IMR-90 (cell line): Measurements from ENCODE around the gene PKD2L1. TPM values are rescaled to one million over a fixed set of nuclear protein-coding genes. Genes with fewer than 3 reads are reported as not detected.
A peak's percentile ranks its signal among the peaks of the same experiment; 100 is the strongest.

Experiments used
- ATAC-seq: fragments of 200-7000 bp; cut with Tn5 transposase; 2 replicates; pipeline ENCODE4 v1.9.1; 2020; ENCODE audit warnings: low read depth, mild to moderate bottlenecking, moderate library complexity
- BruUV-seq: library from RNA; stranded (reverse); fragments of 400-500 nt; replicated peaks from 2 replicates; lab custom pipeline; 2021; lab: Mats Ljungman, UMichigan
- CTCF ChIA-PET: fragments of 300-600 bp; formaldehyde crosslinking; extraction: SDS; loops from one replicate; lab custom pipeline; 2021; ENCODE audit warnings: antibody characterized with exemption; lab: Yijun Ruan, JAX
- POLR2A ChIA-PET: fragments of 300-600 bp; sonication (Branson Sonifier 250); formaldehyde crosslinking; loops from one replicate; lab custom pipeline; 2022; ENCODE audit warnings: antibody characterized with exemption; ENCODE audit not compliant: unreplicated experiment; lab: Charles Lee
- DNase-seq: peaks from one replicate; pipeline ENCODE4 v3.0.0; 2013
- H2AFZ ChIP-seq: replicated peaks from 2 replicates; pipeline ENCODE3; 2013; ENCODE audit warnings: low read length, mild to moderate bottlenecking; ENCODE audit not compliant: poor library complexity
- H2AK5ac ChIP-seq: 2 replicates; pipeline ENCODE4 v1.6.1; 2013; ENCODE audit warnings: low read depth, low read length, inconsistent platforms
- H2AK9ac ChIP-seq: replicated peaks from 2 replicates; pipeline ENCODE3; 2013; ENCODE audit warnings: mild to moderate bottlenecking, low read depth, low read length, moderate library complexity; ENCODE audit not compliant: poor library complexity
- H2BK120ac ChIP-seq: 2 replicates; pipeline ENCODE4 v1.6.1; 2013; ENCODE audit warnings: low read depth, low read length, inconsistent platforms
- H2BK15ac ChIP-seq: 3 replicates; pipeline ENCODE4 v1.6.1; 2013; ENCODE audit warnings: low read depth, low read length, inconsistent platforms
- H2BK20ac ChIP-seq: 2 replicates; pipeline ENCODE4 v1.6.1; 2013; ENCODE audit warnings: low read depth, mild to moderate bottlenecking, inconsistent platforms, low read length, moderate library complexity
- H2BK5ac ChIP-seq: 2 replicates; pipeline ENCODE4 v1.6.1; 2013; ENCODE audit warnings: mild to moderate bottlenecking, low read depth, low read length, inconsistent platforms; ENCODE audit not compliant: poor library complexity, severe bottlenecking
- H3K14ac ChIP-seq: replicated peaks from 2 replicates; pipeline ENCODE4 v1.6.1; 2013; ENCODE audit warnings: low read depth, low read length, inconsistent platforms
- H3K18ac ChIP-seq: 2 replicates; pipeline ENCODE4 v1.6.1; 2013; ENCODE audit warnings: low read depth, low read length, control low read depth
- H3K23ac ChIP-seq: 2 replicates; pipeline ENCODE4 v1.6.1; 2013; ENCODE audit warnings: low read depth, low read length, inconsistent platforms
- H3K27ac ChIP-seq: 2 replicates; pipeline ENCODE4 v1.5.1; 2013; ENCODE audit warnings: mild to moderate bottlenecking, control low read depth, low read length; ENCODE audit not compliant: insufficient read depth
- H3K27me3 ChIP-seq: 2 replicates; pipeline ENCODE4 v1.6.1; 2013; ENCODE audit warnings: low read length; ENCODE audit not compliant: control insufficient read depth, insufficient read depth
- H3K36me3 ChIP-seq: 2 replicates; pipeline ENCODE4 v1.6.1; 2013; ENCODE audit warnings: low read length, mixed read lengths; ENCODE audit not compliant: control insufficient read depth, insufficient read depth
- H3K4ac ChIP-seq: 2 replicates; pipeline ENCODE4 v1.6.1; 2013; ENCODE audit warnings: low read depth, low read length, inconsistent platforms
- H3K4me1 ChIP-seq: 2 replicates; pipeline ENCODE4 v1.6.1; 2013; ENCODE audit warnings: low read length, mixed read lengths; ENCODE audit not compliant: control insufficient read depth, insufficient read depth
- H3K4me2 ChIP-seq: 2 replicates; pipeline ENCODE4 v1.6.1; 2013; ENCODE audit warnings: low read depth, mild to moderate bottlenecking, control low read depth, low read length, moderate library complexity
- H3K4me3 ChIP-seq: 2 replicates; pipeline ENCODE4 v1.5.1; 2013; ENCODE audit warnings: low read depth, mild to moderate bottlenecking, control low read depth, low read length, moderate library complexity; ENCODE audit not compliant: insufficient read depth
- H3K56ac ChIP-seq: 2 replicates; pipeline ENCODE4 v1.6.1; 2013; ENCODE audit warnings: low read length, inconsistent platforms; ENCODE audit not compliant: insufficient read depth; ENCODE audit errors: extremely low read depth
- H3K79me1 ChIP-seq, 2 experiments: 2 replicates each; pipeline ENCODE4 v1.6.1; 2013; ENCODE audit warnings: low read length in 2 of 2, inconsistent platforms in 1 of 2, low read depth in 1 of 2
- H3K9ac ChIP-seq: 2 replicates; pipeline ENCODE4 v1.6.1; 2013; ENCODE audit warnings: low read depth, low read length, control low read depth
- H3K9me1 ChIP-seq: 2 replicates; pipeline ENCODE4 v1.6.1; 2013; ENCODE audit warnings: low read length, inconsistent platforms; ENCODE audit not compliant: insufficient read depth
- H3K9me3 ChIP-seq: 2 replicates; pipeline ENCODE4 v1.6.1; 2013; ENCODE audit warnings: low read length; ENCODE audit not compliant: control insufficient read depth, insufficient read depth
- H4K20me1 ChIP-seq: 2 replicates; pipeline ENCODE4 v1.6.1; 2013; ENCODE audit warnings: low read length, inconsistent platforms; ENCODE audit not compliant: insufficient read depth
- H4K5ac ChIP-seq: 2 replicates; pipeline ENCODE4 v1.6.1; 2013; ENCODE audit warnings: mild to moderate bottlenecking, low read depth, low read length, control low read depth
- H4K8ac ChIP-seq, 2 experiments: 2 replicates each; pipeline ENCODE4 v1.6.1; 2013; ENCODE audit warnings: low read depth in 2 of 2, low read length in 2 of 2, control low read depth in 1 of 2, inconsistent platforms in 1 of 2
- H4K91ac ChIP-seq: 2 replicates; pipeline ENCODE4 v1.6.1; 2013; ENCODE audit warnings: low read depth, low read length, inconsistent platforms; ENCODE audit not compliant: insufficient read depth
- CTCF ChIP-seq: conservative IDR thresholded peaks from 2 replicates; pipeline ENCODE4 v1.5.1; 2012; ENCODE audit warnings: mild to moderate bottlenecking, low read depth, low read length, improper control_type of control experiment
- ELK1 ChIP-seq: fragments of 150-350 bp; IDR thresholded peaks from 2 replicates; pipeline ENCODE4 v1.6.1; 2016; ENCODE audit warnings: low read depth, mild to moderate bottlenecking, low read length, moderate library complexity, borderline replicate concordance
- RAD21 ChIP-seq: IDR thresholded peaks from 2 replicates; pipeline ENCODE4 v1.6.1; 2012; ENCODE audit warnings: low read length, improper control_type of control experiment
- RFX5 ChIP-seq: IDR thresholded peaks from 2 replicates; pipeline ENCODE4 v1.8.0; 2012; ENCODE audit warnings: low read depth, mild to moderate bottlenecking, low read length, moderate library complexity
- SMC3 ChIP-seq: fragments of 150-350 bp; IDR thresholded peaks from 2 replicates; pipeline ENCODE4 v1.6.1; 2016; ENCODE audit warnings: low read depth, mild to moderate bottlenecking, antibody characterized with exemption, low read length, moderate library complexity
- WGBS, 2 experiments: methylation state at CpG; one replicate each; pipeline versions ENCODE4 v1.1.5 to v1.1.7; 2013; ENCODE audit warnings: missing lambda C conversion rate in 2 of 2; ENCODE audit not compliant: insufficient read length in 1 of 2; ENCODE audit errors: extremely low coverage in 2 of 2; 5-methylcytosine and 5-hydroxymethylcytosine counted together
- dilution Hi-C: fragments of 300-500 bp; cut with HindIII; formaldehyde crosslinking; loops from one replicate; pipeline ENCODE4 v1.14.3; 2018; ENCODE audit warnings: low sequenced_read_pairs; ENCODE audit not compliant: unreplicated experiment
- in situ Hi-C: fragments of 300-500 bp; cut with MboI; formaldehyde crosslinking; loops from 3 replicates; pipeline ENCODE4 v1.14.3; 2019; ENCODE audit warnings: low sequenced_read_pairs, inconsistent platforms, mixed read lengths
- intact Hi-C: fragments of 100-400 bp; cut with micrococcal nuclease; formaldehyde crosslinking; loops from 2 replicates; pipeline ENCODE4 v1.10.0; 2022
- polyA plus RNA-seq, 3 experiments: library from polyadenylated mRNA; depleted of rRNA; stranded (reverse); fragments of >200 nt; gene quantifications; 2 replicates each; pipeline ENCODE4 v1.2.3, GENCODE V29; 2012; ENCODE audit warnings: low replicate concordance in 1 of 3
- total RNA-seq: library from RNA; depleted of rRNA; stranded (reverse); fragments of >200 nt; gene quantifications from 2 replicates; pipeline ENCODE4 v1.2.3, GENCODE V29; 2012

The PKD2L1 gene
- total and polyA plus RNA-seq, 2 of the 4 experiments (the other 2 are of a cell fraction): not detected

GRCh38 chr10:100338434-100339036, 8.5 kb upstream of the PKD2L1 start:
- H3K14ac ChIP-seq: no peak overlapping the region
- H2AK9ac ChIP-seq: peak overlapping the region; percentile 14
- CTCF ChIA-PET: interaction anchor here (1.4 to 2.1 kb wide), 2 partner anchors 92 to 94 kb away, joined by 4 to 11 read pairs; no protein-coding TSS in a partner anchor
- H3K9me3 ChIP-seq: no peaks in the 10 kb centered on the region; the same call in 1 of the 2 replicates
- no peak overlapping the region for H3K27ac ChIP-seq
- no peak overlapping the region for H3K18ac ChIP-seq
- peaks cover 8% of the 10 kb centered on the region; the same call in 1 of the 2 replicates for H3K4me1 ChIP-seq
- H3K9me1 ChIP-seq: no peaks in the 10 kb centered on the region
- dilution Hi-C loops: no loop called here
- H4K91ac ChIP-seq: no peak overlapping the region
- H3K27me3 ChIP-seq: peaks cover 18% of the 10 kb centered on the region
- no peak overlapping the region for H2BK120ac ChIP-seq
- no peak overlapping the region for H4K5ac ChIP-seq
- H2AK5ac ChIP-seq: no peak overlapping the region
- no peak overlapping the region for H2AFZ ChIP-seq
- H3K23ac ChIP-seq: no peak overlapping the region
- TF ChIP-seq ELK1 (no peak), SMC3 (peak; percentile 98), CTCF (peak; percentile 95), RFX5 (no peak), RAD21 (peak; percentile 97)
- ATAC-seq (peak; percentile 81), DNase-seq (peak; percentile 45)
- H2BK15ac ChIP-seq: no peak overlapping the region
- no peak overlapping the region for H3K56ac ChIP-seq
- WGBS, 2 experiments: no CpG with 5 or more reads among the region's 4 CpGs
- no peaks in the 10 kb centered on the region for H3K36me3 ChIP-seq
- no peaks in the 10 kb centered on the region for H3K79me1 ChIP-seq
- in situ Hi-C loops: loop anchor here (25.0 kb wide), 1 partner anchor 549 kb away; no protein-coding TSS in a partner anchor
- no peak overlapping the region for H3K4me3 ChIP-seq
- H3K4ac ChIP-seq: no peak overlapping the region
- H2BK20ac ChIP-seq: no peak overlapping the region
- no peak overlapping the region for H3K4me2 ChIP-seq
- no peak overlapping the region for H4K8ac ChIP-seq
- no TSS peak for BruUV-seq
- no peak overlapping the region for H3K9ac ChIP-seq
- POLR2A ChIA-PET: no interaction called here
- intact Hi-C loops: loop anchor here (1.0 kb wide), 3 partner anchors 95 to 540 kb away; no protein-coding TSS in a partner anchor
- no peaks in the 10 kb centered on the region; the same call in 1 of the 2 replicates for H4K20me1 ChIP-seq
- H2BK5ac ChIP-seq: no peak overlapping the region
